ENCODE data around the gene TMEM163.

TMEM163 gene

GRCh38 chr2:134466141-134466540 is 252.7 kb downstream of the TMEM163 start:
- no peak overlapping the region for H3K4me3 ChIP-seq (ENCODE audit: low read depth in 1 of 2, low read length in 2 of 2)
- H3K27ac ChIP-seq (ENCODE audit: low read depth, low read length), result no peak overlapping the region
- H3K4me1 ChIP-seq (ENCODE audit: insufficient read depth, low read length), result no peaks in the 10 kb centered on the region
- H3K36me3 ChIP-seq (ENCODE audit: insufficient read depth, low read length), result no peaks in the 10 kb centered on the region
- no peaks in the 10 kb centered on the region for H3K27me3 ChIP-seq (ENCODE audit: control insufficient read depth in 1 of 2, insufficient read depth in 2 of 2, low read length in 2 of 2)
- H3K9ac ChIP-seq (ENCODE audit: low read length), result no peak overlapping the region
- no peaks in the 10 kb centered on the region for H3K9me3 ChIP-seq (ENCODE audit: low read length)

- Histone ChIP-seq H3K9me3 (ENCODE audit: low read length) (no peaks in the 10 kb centered on the region), H3K4me3 (ENCODE audit: low read depth in 1 of 2, low read length in 2 of 2) (no peak overlapping the region), H3K27me3 (ENCODE audit: control insufficient read depth in 1 of 2, insufficient read depth in 2 of 2, low read length in 2 of 2) (no peaks in the 10 kb centered on the region), H3K4me1 (ENCODE audit: insufficient read depth, low read length) (no peaks in the 10 kb centered on the region), H3K36me3 (ENCODE audit: insufficient read depth, low read length) (no peaks in the 10 kb centered on the region), H3K27ac (ENCODE audit: low read depth, low read length) (no peak overlapping the region), H3K9ac (ENCODE audit: low read length) (no peak overlapping the region)
Measured at GRCh38 chr2:134465228-134466105, 253.3 kb downstream of the TMEM163 start.

GRCh38 chr2:134463699-134464022 is 255.1 kb downstream of the TMEM163 start:
- Histone ChIP-seq H3K27me3 (ENCODE audit: control insufficient read depth in 1 of 2, insufficient read depth in 2 of 2, low read length in 2 of 2) (no peaks in the 10 kb centered on the region), H3K36me3 (ENCODE audit: insufficient read depth, low read length) (no peaks in the 10 kb centered on the region), H3K9me3 (ENCODE audit: low read length) (no peaks in the 10 kb centered on the region), H3K27ac (ENCODE audit: low read depth, low read length) (no peak overlapping the region), H3K4me1 (ENCODE audit: insufficient read depth, low read length) (no peaks in the 10 kb centered on the region), H3K9ac (ENCODE audit: low read length) (no peak overlapping the region), H3K4me3 (ENCODE audit: low read depth in 1 of 2, low read length in 2 of 2) (no peak overlapping the region)

- no peaks in the 10 kb centered on the region for H3K36me3 ChIP-seq (ENCODE audit: insufficient read depth, low read length)
- no peak overlapping the region for H3K9ac ChIP-seq (ENCODE audit: low read length)
- H3K4me1 ChIP-seq (ENCODE audit: insufficient read depth, low read length), result no peaks in the 10 kb centered on the region
- no peaks in the 10 kb centered on the region for H3K9me3 ChIP-seq (ENCODE audit: low read length)
- no peaks in the 10 kb centered on the region for H3K27me3 ChIP-seq (ENCODE audit: control insufficient read depth in 1 of 2, insufficient read depth in 2 of 2, low read length in 2 of 2)
- H3K4me3 ChIP-seq (ENCODE audit: low read depth in 1 of 2, low read length in 2 of 2), result no peak overlapping the region
- no peak overlapping the region for H3K27ac ChIP-seq (ENCODE audit: low read depth, low read length)
Measured at GRCh38 chr2:134462791-134463698, 255.8 kb downstream of the TMEM163 start.

GRCh38 chr2:134462275-134462674 is 256.5 kb downstream of the TMEM163 start:
- H3K27ac ChIP-seq (ENCODE audit: low read depth, low read length), result no peak overlapping the region
- no peaks in the 10 kb centered on the region for H3K36me3 ChIP-seq (ENCODE audit: insufficient read depth, low read length)
- H3K9me3 ChIP-seq (ENCODE audit: low read length), result no peaks in the 10 kb centered on the region
- no peaks in the 10 kb centered on the region for H3K27me3 ChIP-seq (ENCODE audit: control insufficient read depth in 1 of 2, insufficient read depth in 2 of 2, low read length in 2 of 2)
- no peak overlapping the region for H3K9ac ChIP-seq (ENCODE audit: low read length)
- H3K4me1 ChIP-seq (ENCODE audit: insufficient read depth, low read length), result no peaks in the 10 kb centered on the region
- no peak overlapping the region for H3K4me3 ChIP-seq (ENCODE audit: low read depth in 1 of 2, low read length in 2 of 2)

- Histone ChIP-seq H3K36me3 (ENCODE audit: insufficient read depth, low read length) (no peaks in the 10 kb centered on the region), H3K27ac (ENCODE audit: low read depth, low read length) (no peak overlapping the region), H3K27me3 (ENCODE audit: control insufficient read depth in 1 of 2, insufficient read depth in 2 of 2, low read length in 2 of 2) (no peaks in the 10 kb centered on the region), H3K9me3 (ENCODE audit: low read length) (no peaks in the 10 kb centered on the region), H3K4me1 (ENCODE audit: insufficient read depth, low read length) (no peaks in the 10 kb centered on the region), H3K9ac (ENCODE audit: low read length) (no peak overlapping the region), H3K4me3 (ENCODE audit: low read depth in 1 of 2, low read length in 2 of 2) (no peak overlapping the region)
Measured at GRCh38 chr2:134461511-134461910, 257.3 kb downstream of the TMEM163 start.

GRCh38 chr2:134460583-134460998 is 258.2 kb downstream of the TMEM163 start:
- Histone ChIP-seq H3K27me3 (ENCODE audit: control insufficient read depth in 1 of 2, insufficient read depth in 2 of 2, low read length in 2 of 2) (no peaks in the 10 kb centered on the region), H3K27ac (ENCODE audit: low read depth, low read length) (no peak overlapping the region), H3K9me3 (ENCODE audit: low read length) (no peaks in the 10 kb centered on the region), H3K36me3 (ENCODE audit: insufficient read depth, low read length) (no peaks in the 10 kb centered on the region), H3K4me1 (ENCODE audit: insufficient read depth, low read length) (no peaks in the 10 kb centered on the region), H3K9ac (ENCODE audit: low read length) (no peak overlapping the region), H3K4me3 (ENCODE audit: low read depth in 1 of 2, low read length in 2 of 2) (no peak overlapping the region)

GRCh38 chr2:134459706-134460406 is 258.9 kb downstream of the TMEM163 start:
- no peaks in the 10 kb centered on the region for H3K36me3 ChIP-seq (ENCODE audit: insufficient read depth, low read length)
- H3K4me3 ChIP-seq (ENCODE audit: low read depth in 1 of 2, low read length in 2 of 2), result no peak overlapping the region
- no peak overlapping the region for H3K27ac ChIP-seq (ENCODE audit: low read depth, low read length)
- no peak overlapping the region for H3K9ac ChIP-seq (ENCODE audit: low read length)
- no peaks in the 10 kb centered on the region for H3K9me3 ChIP-seq (ENCODE audit: low read length)
- H3K27me3 ChIP-seq (ENCODE audit: control insufficient read depth in 1 of 2, insufficient read depth in 2 of 2, low read length in 2 of 2), result no peaks in the 10 kb centered on the region
- H3K4me1 ChIP-seq (ENCODE audit: insufficient read depth, low read length), result no peaks in the 10 kb centered on the region

GRCh38 chr2:134458950-134459349 is 259.9 kb downstream of the TMEM163 start:
- no peak overlapping the region for H3K4me3 ChIP-seq (ENCODE audit: low read depth in 1 of 2, low read length in 2 of 2)
- H3K9me3 ChIP-seq (ENCODE audit: low read length), result no peaks in the 10 kb centered on the region
- no peaks in the 10 kb centered on the region for H3K4me1 ChIP-seq (ENCODE audit: insufficient read depth, low read length)
- H3K9ac ChIP-seq (ENCODE audit: low read length), result no peak overlapping the region
- no peaks in the 10 kb centered on the region for H3K27me3 ChIP-seq (ENCODE audit: control insufficient read depth in 1 of 2, insufficient read depth in 2 of 2, low read length in 2 of 2)
- H3K27ac ChIP-seq (ENCODE audit: low read depth, low read length), result no peak overlapping the region
- H3K36me3 ChIP-seq (ENCODE audit: insufficient read depth, low read length), result no peaks in the 10 kb centered on the region

- no peak overlapping the region for H3K27ac ChIP-seq (ENCODE audit: low read depth, low read length)
- H3K4me3 ChIP-seq (ENCODE audit: low read depth in 1 of 2, low read length in 2 of 2), result no peak overlapping the region
- no peaks in the 10 kb centered on the region for H3K9me3 ChIP-seq (ENCODE audit: low read length)
- H3K4me1 ChIP-seq (ENCODE audit: insufficient read depth, low read length), result no peaks in the 10 kb centered on the region
- H3K36me3 ChIP-seq (ENCODE audit: insufficient read depth, low read length), result no peaks in the 10 kb centered on the region
- no peak overlapping the region for H3K9ac ChIP-seq (ENCODE audit: low read length)
- no peaks in the 10 kb centered on the region for H3K27me3 ChIP-seq (ENCODE audit: control insufficient read depth in 1 of 2, insufficient read depth in 2 of 2, low read length in 2 of 2)
Measured at GRCh38 chr2:134458473-134458853, 260.3 kb downstream of the TMEM163 start.

- H3K27me3 ChIP-seq (ENCODE audit: control insufficient read depth in 1 of 2, insufficient read depth in 2 of 2, low read length in 2 of 2), result no peaks in the 10 kb centered on the region
- H3K9me3 ChIP-seq (ENCODE audit: low read length), result no peaks in the 10 kb centered on the region
- H3K36me3 ChIP-seq (ENCODE audit: insufficient read depth, low read length), result no peaks in the 10 kb centered on the region
- H3K4me1 ChIP-seq (ENCODE audit: insufficient read depth, low read length), result no peaks in the 10 kb centered on the region
- H3K4me3 ChIP-seq (ENCODE audit: low read depth in 1 of 2, low read length in 2 of 2), result no peak overlapping the region
- H3K9ac ChIP-seq (ENCODE audit: low read length), result no peak overlapping the region
- no peak overlapping the region for H3K27ac ChIP-seq (ENCODE audit: low read depth, low read length)
Measured at GRCh38 chr2:134457765-134458472, 260.9 kb downstream of the TMEM163 start.

Data from muscle layer of colon (tissue), 2 donors.